Measurements from ENCODE around the gene PCDHB2. TPM values are rescaled to one million over a fixed set of nuclear protein-coding genes. Genes with fewer than 3 reads are reported as not detected.
"Not testable (repeated sequence)": the region's sequence is repeated elsewhere in the genome, so short reads cannot be mapped to it uniquely, and the experiment has no call there.

Gene PCDHB2
- total and polyA plus RNA-seq, 2 of the 8 experiments (the other 6 are each of a cell fraction or from before 2014, with no cell fraction given) = 28.8 to 29.2 TPM

- no peak for TF ChIP-seq RFX5 (IDR thresholded peaks at IDR 0.05; ENCODE audit: borderline replicate concordance, low read depth, low read length)
- no peak for TF ChIP-seq MAFK (IDR thresholded peaks at IDR 0.05; ENCODE audit: low read depth, low read length)
- no peak for TF ChIP-seq CEBPB (IDR thresholded peaks at IDR 0.05; ENCODE audit: low read depth, low read length)
- TF ChIP-seq SP2 (IDR thresholded peaks at IDR 0.05; ENCODE audit: low read length) = no peak
- no peak for TF ChIP-seq CREB1 (IDR thresholded peaks at IDR 0.05)
- TF ChIP-seq CHD2 (IDR thresholded peaks at IDR 0.05; ENCODE audit: low read length) = no peak
- TF ChIP-seq, protein P1, sequence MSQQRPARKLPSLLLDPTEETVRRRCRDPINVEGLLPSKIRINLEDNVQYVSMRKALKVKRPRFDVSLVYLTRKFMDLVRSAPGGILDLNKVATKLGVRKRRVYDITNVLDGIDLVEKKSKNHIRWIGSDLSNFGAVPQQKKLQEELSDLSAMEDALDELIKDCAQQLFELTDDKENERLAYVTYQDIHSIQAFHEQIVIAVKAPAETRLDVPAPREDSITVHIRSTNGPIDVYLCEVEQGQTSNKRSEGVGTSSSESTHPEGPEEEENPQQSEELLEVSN (IDR thresholded peaks at IDR 0.05) = peak; percentile 70
- no peak for TF ChIP-seq SIRT6 (IDR thresholded peaks at IDR 0.05; ENCODE audit: low read length)
- no peak for TF ChIP-seq ZNF274 (IDR thresholded peaks at IDR 0.05; ENCODE audit: borderline replicate concordance, extremely low read depth, low read length)
Measured at GRCh38 chr5:141095263-141095641, 837 bp downstream of the PCDHB2 start (continued).

- H3K9me3 ChIP-seq (ENCODE audit: insufficient read depth in 2 of 2, low read depth in 1 of 2, low read length in 1 of 2); H4K5ac ChIP-seq (ENCODE audit: insufficient read length, low read depth, low read length): not testable (repeated sequence)
- WGBS, 2 experiments (ENCODE audit: extremely low coverage in 1 of 2, insufficient coverage in 1 of 2, insufficient read length in 1 of 2, insufficient replicate concordance in 2 of 2, low coverage in 1 of 2, low lambda C conversion rate in 2 of 2, missing lambda C conversion rate in 1 of 2) = 96% methylated on average over 21 of the region's 46 CpGs; no CpG with 5 or more reads in 1 of the 2 experiments
Measured at GRCh38 chr5:141096181-141096580, 1.8 kb downstream of the PCDHB2 start.

More at GRCh38 chr5:141096181-141096580, 1.8 kb downstream of the PCDHB2 start:
- H3K27me3 ChIP-seq (replicated peaks in 1 of 4; ENCODE audit: control insufficient read depth in 3 of 4, extremely low read depth in 1 of 4, insufficient read depth in 3 of 4, low read length in 3 of 4); H2AK5ac ChIP-seq (ENCODE audit: low read depth, low read length); H4K8ac ChIP-seq (ENCODE audit: extremely low read depth, insufficient read depth, low read length); H3K4me3 ChIP-seq (ENCODE audit: extremely low read depth in 1 of 4, insufficient read depth in 2 of 4, low read depth in 3 of 4, low read length in 4 of 4); H2AFZ ChIP-seq (ENCODE audit: low read length); H3K9ac ChIP-seq (replicated peaks in 1 of 4; ENCODE audit: extremely low read depth in 1 of 4, low read depth in 3 of 4, low read length in 3 of 4); H2BK20ac ChIP-seq (ENCODE audit: low read length); H4K91ac ChIP-seq (replicated peaks; ENCODE audit: insufficient read length, low read length); CTCF ChIA-PET (ENCODE audit: partially characterized antibody); H3K23me2 ChIP-seq (ENCODE audit: low read depth, low read length); H2BK12ac ChIP-seq (ENCODE audit: low read depth, low read length); H2BK15ac ChIP-seq (ENCODE audit: low read length); H3K79me1 ChIP-seq (ENCODE audit: low read depth, low read length); H3K18ac ChIP-seq (ENCODE audit: extremely low read depth, low read length); FAIRE-seq; H2BK5ac ChIP-seq (ENCODE audit: low read depth, low read length); H3K14ac ChIP-seq (ENCODE audit: insufficient read length); H3K27ac ChIP-seq (ENCODE audit: low read depth, low read length); DNase-seq (ENCODE audit: low read depth in 1 of 2, low spot score in 2 of 2); POLR2A ChIA-PET (ENCODE audit: partially characterized antibody); H3K23ac ChIP-seq (ENCODE audit: insufficient read length); H3K4me2 ChIP-seq (ENCODE audit: insufficient read depth in 1 of 2, low read depth in 2 of 2, low read length in 2 of 2); H3K56ac ChIP-seq (replicated peaks; ENCODE audit: insufficient read length, low read depth, low read length); H3K4ac ChIP-seq (replicated peaks; ENCODE audit: insufficient read length, low read depth, low read length); H4K20me1 ChIP-seq (replicated peaks in 1 of 2; ENCODE audit: control insufficient read depth in 1 of 2, insufficient read depth in 2 of 2, low read length in 2 of 2); H3K4me1 ChIP-seq (replicated peaks in 1 of 4; ENCODE audit: control insufficient read depth in 3 of 4, insufficient read depth in 4 of 4, low read length in 3 of 4); H2BK120ac ChIP-seq (replicated peaks; ENCODE audit: low read depth, low read length): not testable (repeated sequence)
- Histone ChIP-seq H3K79me2 (ENCODE audit: control insufficient read depth in 1 of 2, insufficient read depth in 2 of 2, low read length in 2 of 2) (peaks cover 0 to 19% of the 10 kb centered on the region in 2 experiments; a peak in 3 of 4 replicates), H3K36me3 (ENCODE audit: control insufficient read depth in 2 of 4, insufficient read depth in 4 of 4, low read length in 3 of 4) (peaks cover 0 to 14% (median under 1%) of the 10 kb centered on the region in 4 experiments; a peak in 3 of 8 replicates)
